IPS DF 19.7 (cell line): ENCODE results near the gene PTPDC1.
"Not testable (repeated sequence)": the region's sequence is repeated elsewhere in the genome, so short reads cannot be mapped to it uniquely, and the experiment has no call there.

Experiments
- DNase-seq: peaks from one replicate; pipeline ENCODE4 v3.0.0-alpha.2; 2013; ENCODE audit warnings: low read depth, low spot score

PTPDC1 gene

GRCh38 chr9:94094219-94095145 is 10.2 kb downstream of the PTPDC1 start:
- DNase-seq: not testable (repeated sequence)

- DNase-seq: no peak
Measured at GRCh38 chr9:94096819-94097577, 12.7 kb downstream of the PTPDC1 start.

DNA sequence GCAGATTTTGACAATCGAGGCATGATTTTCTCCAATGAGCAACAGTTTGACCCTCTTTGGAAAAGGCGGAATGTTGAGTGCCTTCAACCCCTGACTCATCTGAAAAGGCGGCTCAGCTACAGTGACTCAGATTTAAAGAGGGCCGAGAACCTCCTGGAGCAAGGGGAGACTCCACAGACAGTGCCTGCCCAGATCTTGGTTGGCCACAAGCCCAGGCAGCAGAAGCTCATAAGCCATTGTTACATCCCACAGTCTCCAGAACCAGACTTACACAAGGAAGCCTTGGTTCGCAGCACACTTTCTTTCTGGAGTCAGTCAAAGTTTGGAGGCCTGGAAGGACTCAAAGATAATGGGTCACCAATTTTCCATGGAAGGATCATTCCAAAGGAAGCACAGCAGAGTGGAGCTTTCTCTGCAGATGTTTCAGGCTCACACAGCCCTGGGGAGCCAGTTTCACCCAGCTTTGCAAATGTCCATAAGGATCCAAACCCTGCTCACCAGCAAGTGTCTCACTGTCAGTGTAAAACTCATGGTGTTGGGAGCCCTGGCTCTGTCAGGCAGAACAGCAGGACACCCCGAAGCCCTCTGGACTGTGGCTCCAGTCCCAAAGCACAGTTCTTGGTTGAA is 13.6 kb downstream of the PTPDC1 start:
- DNase-seq: no peak

DNA sequence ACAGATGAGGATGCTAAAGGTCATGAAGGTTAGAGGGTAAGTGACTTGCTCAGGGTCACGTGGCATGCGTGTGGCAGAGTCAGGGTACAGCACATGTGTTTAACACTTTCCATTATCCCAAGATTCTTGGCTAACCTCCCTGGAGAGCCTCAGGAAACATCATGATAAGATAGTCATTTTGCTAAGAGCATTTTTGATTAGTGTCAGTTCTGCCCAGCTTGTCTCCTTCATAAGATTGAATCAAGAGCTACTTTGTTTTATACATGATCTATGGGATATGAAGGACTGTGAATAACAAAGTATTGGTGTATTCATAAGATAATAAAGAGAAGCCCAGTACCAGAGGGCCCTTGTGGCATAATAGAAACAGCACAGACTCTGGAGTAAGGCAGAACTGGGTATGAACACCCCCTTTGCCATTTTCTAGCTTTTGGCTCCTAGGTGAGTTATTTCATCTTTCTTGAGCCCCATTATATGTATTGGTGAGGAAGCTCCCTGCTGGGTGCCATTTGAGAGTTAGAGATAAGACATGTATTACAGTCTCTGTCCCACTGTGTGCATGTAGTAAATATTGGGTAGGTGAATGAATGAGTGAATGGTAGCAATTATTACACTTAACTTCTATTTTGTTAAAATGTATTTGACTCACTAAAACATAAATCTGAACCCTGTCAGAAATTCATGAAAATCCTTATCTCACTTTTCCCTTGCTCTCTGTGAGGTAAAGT is 16.1 kb downstream of the PTPDC1 start:
- no peak for DNase-seq

- no peak for DNase-seq
Measured at GRCh38 chr9:94101162-94101853, 17.0 kb downstream of the PTPDC1 start.

DNA sequence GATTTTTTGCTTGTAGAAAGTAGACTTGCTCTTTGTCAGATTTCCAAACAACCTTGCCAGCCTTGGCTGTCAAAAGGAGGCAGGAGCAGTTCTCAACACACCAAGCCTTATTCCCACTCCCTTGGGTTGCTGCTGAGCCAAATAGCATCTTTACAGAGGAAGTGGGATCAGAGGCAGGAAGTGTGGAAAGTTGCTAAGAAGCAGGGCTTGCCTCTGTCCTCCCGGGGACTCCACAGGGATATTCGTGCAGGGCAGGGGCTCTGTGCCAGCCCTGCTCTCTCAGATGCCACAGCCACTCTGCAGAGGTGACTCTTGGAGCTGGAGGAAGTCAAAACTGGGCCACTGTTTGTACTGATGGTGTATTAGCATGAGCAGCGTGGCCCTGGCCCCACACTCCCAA is 24.3 kb downstream of the PTPDC1 start:
- no peak for DNase-seq

GRCh38 chr9:94110821-94111252 is 26.6 kb downstream of the PTPDC1 start:
- DNase-seq: no peak

DNA sequence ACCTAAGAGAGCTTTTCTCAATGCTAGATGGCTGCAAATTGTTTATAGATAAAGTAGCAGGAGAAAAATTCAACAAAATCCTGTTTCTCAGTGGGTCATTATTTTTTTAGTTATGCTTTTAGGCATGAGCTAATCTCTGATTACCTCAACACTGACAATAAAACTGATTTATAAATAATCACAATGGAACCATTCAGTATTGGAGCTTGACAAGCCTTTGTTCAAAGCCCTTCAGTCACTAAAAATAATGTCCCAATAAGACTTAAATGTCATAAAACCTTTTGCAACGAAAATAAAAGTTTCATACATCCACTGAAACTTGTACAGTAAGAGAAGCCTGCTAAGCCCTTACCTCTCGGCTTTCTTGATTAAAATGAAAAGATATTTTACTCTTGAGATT is 27.2 kb downstream of the PTPDC1 start:
- no peak for DNase-seq

- DNase-seq: no peak
Measured at GRCh38 chr9:94112716-94113465, 28.6 kb downstream of the PTPDC1 start.

DNA sequence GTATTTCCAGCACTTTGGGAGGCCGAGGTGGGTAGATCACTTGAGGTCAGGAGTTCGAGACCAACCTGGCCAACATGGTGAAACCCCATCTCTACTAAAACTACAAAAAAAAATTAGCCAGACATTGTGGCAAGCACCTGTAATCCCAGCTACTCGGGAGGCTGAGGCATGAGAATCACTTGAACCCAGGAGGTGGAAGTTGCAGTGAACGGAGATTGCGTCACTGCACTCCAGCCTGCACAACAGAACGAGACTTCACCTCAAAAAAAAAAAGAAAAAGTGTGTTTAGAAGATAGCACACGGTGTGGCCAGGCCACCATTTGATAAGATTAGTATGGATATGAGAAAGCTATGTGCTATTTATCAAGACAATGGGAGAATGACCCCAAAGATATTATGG is 35.8 kb downstream of the PTPDC1 start:
- DNase-seq: not testable (repeated sequence)

DNA sequence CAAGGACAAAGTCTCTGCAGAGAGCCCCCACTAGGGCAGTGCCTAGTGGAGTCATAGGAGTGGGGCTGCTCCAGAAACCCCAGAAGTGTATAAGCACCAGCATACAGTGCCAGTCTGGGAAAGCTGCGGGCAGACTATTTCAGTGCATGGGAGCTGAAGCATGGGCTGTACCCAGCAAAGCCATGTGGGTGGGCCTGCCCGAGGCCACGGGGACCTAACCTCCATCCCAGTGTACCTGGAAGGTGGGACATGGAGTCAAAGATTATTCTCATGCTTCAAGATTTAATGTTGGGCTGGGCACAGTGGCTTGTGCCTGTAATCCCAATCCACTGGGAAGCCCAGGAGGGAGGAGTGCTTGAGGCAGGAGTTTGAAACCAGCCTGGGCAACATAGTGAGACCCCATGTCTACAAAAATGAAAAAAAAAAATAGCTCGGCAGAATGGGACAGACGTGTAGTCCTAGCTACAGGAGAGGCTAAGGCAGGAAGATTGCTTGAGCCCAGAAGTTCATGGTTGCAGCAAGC is 36.7 kb downstream of the PTPDC1 start:
- no peak for DNase-seq

DNA sequence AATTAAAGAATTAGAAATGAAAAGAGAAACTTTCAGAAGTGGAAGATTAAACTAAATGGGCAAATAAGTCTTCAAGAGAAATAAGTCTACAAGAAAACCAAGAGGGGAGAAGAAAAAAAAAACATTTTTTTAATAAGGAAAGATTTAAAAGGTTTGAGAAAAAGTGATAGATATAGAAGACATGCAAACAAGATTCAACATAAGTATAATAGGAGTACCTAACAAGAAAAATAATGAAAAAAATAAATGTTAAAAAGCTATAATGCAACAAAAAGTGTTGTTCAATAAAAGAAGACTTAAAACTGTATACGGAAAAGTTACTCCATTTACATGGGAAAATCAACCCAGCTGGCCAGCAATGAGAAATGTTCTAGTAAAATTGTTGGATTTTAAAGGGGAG is 42.6 kb downstream of the PTPDC1 start:
- DNase-seq: no peak

DNA sequence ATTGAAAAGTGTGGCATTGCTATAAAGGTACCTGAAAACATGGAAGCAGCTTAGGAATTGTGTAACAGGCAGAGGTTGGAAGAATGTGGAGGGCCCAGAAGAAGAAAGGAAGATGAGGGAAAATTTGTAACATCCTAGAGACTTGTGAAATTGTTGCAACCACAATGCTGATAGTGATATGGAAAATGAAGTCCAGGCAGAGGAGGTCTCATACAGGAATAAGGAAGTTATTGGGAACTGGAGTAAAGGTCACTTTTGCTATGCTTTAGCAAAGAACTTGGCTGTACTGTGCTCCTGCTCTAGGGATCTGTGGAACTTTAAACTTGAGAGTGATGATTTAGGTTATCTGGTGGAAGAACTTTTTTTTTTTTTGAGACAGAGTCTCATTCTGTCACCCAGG is 43.5 kb downstream of the PTPDC1 start:
- DNase-seq: no peak

DNA sequence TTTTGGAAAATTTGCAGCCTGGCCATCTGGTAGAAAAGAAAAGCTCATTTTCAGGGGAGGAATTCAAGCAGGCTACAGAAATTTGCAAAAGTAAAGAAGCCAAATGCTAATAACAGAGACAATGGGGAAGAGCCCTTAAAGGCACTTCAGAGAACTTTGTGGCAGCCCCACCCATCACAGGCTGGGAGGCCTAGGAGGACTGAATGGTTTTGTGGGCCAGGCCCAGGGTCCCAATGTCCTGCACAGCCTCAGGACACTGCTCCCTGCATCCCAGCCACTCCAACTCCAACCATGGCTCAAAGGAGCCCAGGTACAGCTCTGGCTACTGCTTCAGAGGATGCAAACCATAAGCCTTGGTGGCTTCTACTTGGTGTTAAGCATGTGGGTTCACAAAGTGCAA is 44.3 kb downstream of the PTPDC1 start:
- DNase-seq: no peak

GRCh38 chr9:94134629-94135028 is 50.4 kb downstream of the PTPDC1 start:
- no peak for DNase-seq

GRCh38 chr9:94135222-94135621 is 51.0 kb downstream of the PTPDC1 start:
- no peak for DNase-seq

DNA sequence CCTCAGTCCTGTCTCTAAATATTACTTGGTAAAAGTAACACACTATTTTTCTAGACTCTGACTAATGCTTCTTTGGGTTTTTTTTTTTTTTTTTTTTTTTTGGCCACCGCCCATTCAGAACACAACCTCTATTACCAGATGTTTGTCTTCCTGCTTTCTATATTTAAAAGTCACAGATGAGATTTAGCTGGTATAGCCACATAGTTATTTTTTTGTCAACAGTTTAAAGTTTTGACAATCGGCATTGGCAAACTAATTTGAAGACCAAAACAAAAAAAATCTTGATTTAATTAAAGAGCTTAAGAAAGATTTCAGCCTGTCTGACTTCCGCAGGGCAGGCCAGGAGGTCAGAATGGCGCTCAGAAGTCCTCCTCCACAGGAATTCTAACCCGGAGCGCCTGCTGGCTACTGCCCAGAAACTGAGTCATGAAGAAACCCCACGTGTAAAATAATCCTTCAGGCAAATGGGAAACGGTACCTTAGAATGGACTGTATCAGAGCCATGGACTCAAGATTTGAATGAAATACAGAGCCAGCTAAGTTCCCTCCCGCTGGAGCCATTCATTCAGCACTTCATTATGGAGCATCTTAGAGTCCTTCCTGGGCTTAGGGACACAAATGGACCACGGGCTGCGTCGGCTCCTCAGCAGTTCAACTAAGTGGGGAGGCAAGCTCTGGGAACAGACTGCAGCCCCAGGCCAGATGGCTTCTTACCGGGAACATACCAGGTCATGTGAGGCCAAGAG is 55.6 kb downstream of the PTPDC1 start:
- DNase-seq: no peak

- no peak for DNase-seq
Measured at GRCh38 chr9:94140418-94140780, 56.1 kb downstream of the PTPDC1 start.
